GM12878 (cell line): ENCODE measurements around the gene GXYLT1. TPM values are rescaled to one million over a fixed set of nuclear protein-coding genes. Genes with fewer than 3 reads are reported as not detected.

Experiments used
- ATAC-seq: fragments of 200-7000 bp; cut with Tn5 transposase; 3 replicates; pipeline ENCODE4 v1.9.1; 2020; ENCODE audit warnings: mild to moderate bottlenecking, moderate library complexity
- BruUV-seq: library from RNA; stranded (reverse); fragments of 400-500 nt; replicated peaks from 2 replicates; lab custom pipeline; 2021; lab: Mats Ljungman, UMichigan
- CTCF ChIA-PET: fragments of 300-600 bp; sonication (Branson Sonifier 250); formaldehyde crosslinking; extraction: SDS; loops from one replicate; lab custom pipeline; 2021; ENCODE audit warnings: inconsistent platforms; lab: Yijun Ruan, JAX
- POLR2A ChIA-PET: fragments of 350-600 bp; formaldehyde crosslinking; extraction: SDS; loops from one replicate; lab custom pipeline; 2021; ENCODE audit warnings: inconsistent platforms; lab: Charles Lee
- RAD21 ChIA-PET: fragments of 300-600 bp; sonication (Branson Sonifier 250); formaldehyde crosslinking; loops from one replicate; lab custom pipeline; 2023; ENCODE audit warnings: antibody characterized with exemption; ENCODE audit not compliant: unreplicated experiment; lab: Charles Lee
- SMC1A ChIA-PET: fragments of 300-600 bp; sonication (Branson Sonifier 250); formaldehyde crosslinking; loops from one replicate; lab custom pipeline; 2023; ENCODE audit not compliant: unreplicated experiment, uncharacterized antibody; lab: Charles Lee
- DNase-seq: peaks from one replicate; pipeline ENCODE4 v3.0.0-alpha.2; 2011; ENCODE audit warnings: low read depth, low spot score
- FAIRE-seq: peaks from 3 replicates; lab custom pipeline; 2011; peaks lifted over from hg19 to GRCh38; lab: Jason Lieb, UNC
- H2AFZ ChIP-seq: 2 replicates; pipeline ENCODE4 v1.6.0; 2011; ENCODE audit warnings: low read depth, low read length, control low read depth; ENCODE audit not compliant: control insufficient read depth
- H3K27ac ChIP-seq: 2 replicates; pipeline ENCODE4 v1.5.1; 2011; ENCODE audit warnings: control low read depth; ENCODE audit not compliant: control insufficient read depth, insufficient read depth
- H3K27me3 ChIP-seq, 2 experiments: replicated peaks in 1 of 2; 2 replicates each; pipeline versions ENCODE4 v1.6.0 to v1.6.1; 2011; ENCODE audit warnings: low read length in 1 of 2; ENCODE audit not compliant: control insufficient read depth in 2 of 2, insufficient read depth in 2 of 2
- H3K36me3 ChIP-seq, 2 experiments: 2 replicates each; pipeline ENCODE4 v1.5.1; 2011; ENCODE audit warnings: low read length in 1 of 2; ENCODE audit not compliant: control insufficient read depth in 2 of 2, insufficient read depth in 2 of 2
- H3K4me1 ChIP-seq: 2 replicates; pipeline ENCODE4 v1.6.1; 2011; ENCODE audit warnings: mild to moderate bottlenecking, low read length, moderate library complexity, mixed read lengths; ENCODE audit not compliant: control insufficient read depth, insufficient read depth
- H3K4me2 ChIP-seq: 2 replicates; pipeline ENCODE4 v1.6.0; 2011; ENCODE audit warnings: control low read depth; ENCODE audit not compliant: control insufficient read depth, insufficient read depth
- H3K4me3 ChIP-seq: fragments of 200-600 bp; sonication (generic); 2 replicates; pipeline ENCODE4 v1.5.1; 2016
- H3K79me2 ChIP-seq: 2 replicates; pipeline ENCODE4 v1.6.0; 2011; ENCODE audit warnings: low read length; ENCODE audit not compliant: control insufficient read depth, insufficient read depth
- H3K9ac ChIP-seq: 2 replicates; pipeline ENCODE4 v1.8.0; 2011; ENCODE audit warnings: low read length, control low read depth, mixed read lengths; ENCODE audit not compliant: control insufficient read depth, insufficient read depth
- H3K9me3 ChIP-seq: replicated peaks from 3 replicates; pipeline ENCODE4 v1.5.1; 2011; ENCODE audit warnings: mild to moderate bottlenecking, low read length; ENCODE audit not compliant: control insufficient read depth, insufficient read depth
- H4K20me1 ChIP-seq: 2 replicates; pipeline ENCODE4 v1.6.0; 2011; ENCODE audit not compliant: control insufficient read depth, insufficient read depth
- ATF7 ChIP-seq: fragments of 450-650 bp; IDR thresholded peaks from 2 replicates; pipeline ENCODE4 v1.6.1; 2016; ENCODE audit warnings: low read depth, mild to moderate bottlenecking
- BMI1 ChIP-seq: fragments of 450-650 bp; IDR thresholded peaks from 2 replicates; pipeline ENCODE4 v1.6.1; 2016; ENCODE audit warnings: mild to moderate bottlenecking, moderate library complexity, borderline replicate concordance
- CBX3 ChIP-seq: fragments of 200-600 bp; sonication (generic); IDR thresholded peaks from 2 replicates; pipeline ENCODE4 v1.6.1; 2016; ENCODE audit warnings: low read depth, borderline replicate concordance
- HDAC2 ChIP-seq: fragments of 200-600 bp; sonication (generic); IDR thresholded peaks from 2 replicates; pipeline ENCODE4 v1.6.1; 2017
- NRF1 ChIP-seq: conservative IDR thresholded peaks from 2 replicates; pipeline ENCODE4 v1.6.1; 2011; ENCODE audit warnings: mild to moderate bottlenecking, low read depth, low read length, improper control_type of control experiment
- TCF3 ChIP-seq: IDR thresholded peaks from 2 replicates; pipeline ENCODE4 v1.6.1; 2012; ENCODE audit warnings: low read depth, mild to moderate bottlenecking, low read length, borderline replicate concordance; ENCODE audit not compliant: insufficient read depth
- ZNF207 ChIP-seq: fragments of 450-650 bp; IDR thresholded peaks from 2 replicates; pipeline ENCODE4 v1.6.1; 2014; ENCODE audit warnings: antibody characterized with exemption, mild to moderate bottlenecking, borderline replicate concordance
- WGBS: methylation state at CpG from one replicate; pipeline ENCODE4 v1.1.6; 2016; ENCODE audit warnings: low lambda C conversion rate; ENCODE audit not compliant: insufficient replicate concordance, insufficient coverage; ENCODE audit errors: missing lambda C conversion rate; 5-methylcytosine and 5-hydroxymethylcytosine counted together
- in situ Hi-C: fragments of 300-500 bp; cut with MboI; formaldehyde crosslinking; loops from 9 replicates; pipeline ENCODE4 v1.14.3; 2018; ENCODE audit warnings: mixed read lengths
- intact Hi-C: fragments of 100-400 bp; cut with micrococcal nuclease; formaldehyde crosslinking; loops from one replicate; pipeline ENCODE4 v1.14.2; 2022; ENCODE audit not compliant: unreplicated experiment
- polyA plus RNA-seq, 11 experiments: library from polyadenylated mRNA; depleted of rRNA in 4 of 11; unstranded in 6 of 11; stranded (reverse) in 5 of 11; fragments of >200 nt; fragmentation: Nextera tagmentation in 4 of 11; fragmentation: Illumina TruSeq in 1 of 11; extraction: Ambion mirVana in 4 of 11; extraction: Trizol in 1 of 11; gene quantifications; 1 replicate in 1 of 11; 2 replicates in 10 of 11; pipeline versions ENCODE4 v1.2.1 to v1.2.3, GENCODE V29; 2011 to 2016; ENCODE audit warnings: inconsistent platforms in 2 of 11, missing spikeins in 2 of 11, low read depth in 1 of 11
- total RNA-seq, 4 experiments: library from RNA; depleted of rRNA in 3 of 4; stranded (reverse); fragments of >200 nt in 3 of 4; fragmentation: Illumina TruSeq in 1 of 4; extraction: Trizol in 1 of 4; gene quantifications; 2 replicates each; pipeline versions ENCODE4 v1.2.1 to v1.2.3, GENCODE V29; 2013 to 2021
- TF ChIP-seq, protein P1 (sequence below): fragments of 450-650 bp; IDR thresholded peaks from 2 replicates; pipeline ENCODE4 v1.6.1; 2018; ENCODE audit warnings: mild to moderate bottlenecking, low read depth, moderate library complexity; ENCODE audit not compliant: partially characterized antibody
- TF ChIP-seq, protein P2 (sequence below): fragments of 450-650 bp; IDR thresholded peaks from 2 replicates; pipeline ENCODE4 v1.6.1; 2017; ENCODE audit warnings: mild to moderate bottlenecking
- TF ChIP-seq, protein P3 (sequence below): IDR thresholded peaks from 2 replicates; pipeline ENCODE4 v1.6.1; 2011; ENCODE audit warnings: borderline replicate concordance, low read depth, mild to moderate bottlenecking, moderate library complexity, low read length; ENCODE audit not compliant: insufficient read depth, poor library complexity, severe bottlenecking

The GXYLT1 gene
- total and polyA plus RNA-seq, 10 of the 15 experiments (the other 5 are each of a cell fraction or from before 2014, with no cell fraction given) = 2.3 to 14.9 (median 8.9) TPM

DNA sequence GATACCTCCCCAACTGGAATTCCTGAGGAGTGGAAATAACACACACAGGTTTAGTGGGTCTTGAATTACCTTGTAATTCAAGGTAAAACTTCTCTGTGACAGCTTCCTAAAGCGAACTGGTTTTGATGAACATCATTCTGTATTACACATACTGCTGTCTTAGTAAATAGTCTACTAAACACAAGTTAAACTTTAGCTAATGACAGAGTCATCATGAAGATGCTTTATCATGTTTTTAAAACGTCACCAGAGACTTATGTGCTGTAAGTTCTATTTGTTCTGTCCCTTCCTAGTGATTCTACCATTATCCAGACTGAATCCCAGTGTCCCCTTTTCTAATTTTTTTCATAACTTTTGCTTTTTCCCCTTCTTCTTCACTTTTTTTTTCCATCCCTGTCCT lies 11.6 kb upstream of the GXYLT1 start:
- Histone ChIP-seq H4K20me1 (no peaks in the 10 kb centered on the region), H3K27me3 (no peaks in the 10 kb centered on the region), H2AFZ (no peak overlapping the region), H3K27ac (no peak overlapping the region), H3K4me2 (no peak overlapping the region), H3K36me3 (peaks cover 0 to 5% of the 10 kb centered on the region in 2 experiments; a peak in 3 of 4 replicates), H3K9me3 (no peaks in the 10 kb centered on the region), H3K79me2 (no peaks in the 10 kb centered on the region), H3K4me3 (no peak overlapping the region), H3K4me1 (no peaks in the 10 kb centered on the region), H3K9ac (no peak overlapping the region)
- RAD21 ChIA-PET = no interaction called here
- intact Hi-C loops (no loop called here), in situ Hi-C loops (no loop called here)
- SMC1A ChIA-PET = interaction anchor here (0.6 to 0.7 kb wide), 2 partner anchors 32 to 215 kb away, joined by 3 to 4 read pairs; no protein-coding TSS in a partner anchor
- CTCF ChIA-PET = interaction anchor here (1.2 to 2.2 kb wide), 2 partner anchors 11 kb away, joined by 5 to 6 read pairs; partner anchors contain the start of gene GXYLT1
- 91% methylated on average over 2 of the region's 2 CpGs for WGBS
- no peak for FAIRE-seq
- DNase-seq = no peak
- TF ChIP-seq TCF3 (no peak), CBX3 (no peak), HDAC2 (no peak), ZNF207 (no peak), NRF1 (no peak), ATF7 (no peak), BMI1 (no peak)
- TF ChIP-seq, protein P1, sequence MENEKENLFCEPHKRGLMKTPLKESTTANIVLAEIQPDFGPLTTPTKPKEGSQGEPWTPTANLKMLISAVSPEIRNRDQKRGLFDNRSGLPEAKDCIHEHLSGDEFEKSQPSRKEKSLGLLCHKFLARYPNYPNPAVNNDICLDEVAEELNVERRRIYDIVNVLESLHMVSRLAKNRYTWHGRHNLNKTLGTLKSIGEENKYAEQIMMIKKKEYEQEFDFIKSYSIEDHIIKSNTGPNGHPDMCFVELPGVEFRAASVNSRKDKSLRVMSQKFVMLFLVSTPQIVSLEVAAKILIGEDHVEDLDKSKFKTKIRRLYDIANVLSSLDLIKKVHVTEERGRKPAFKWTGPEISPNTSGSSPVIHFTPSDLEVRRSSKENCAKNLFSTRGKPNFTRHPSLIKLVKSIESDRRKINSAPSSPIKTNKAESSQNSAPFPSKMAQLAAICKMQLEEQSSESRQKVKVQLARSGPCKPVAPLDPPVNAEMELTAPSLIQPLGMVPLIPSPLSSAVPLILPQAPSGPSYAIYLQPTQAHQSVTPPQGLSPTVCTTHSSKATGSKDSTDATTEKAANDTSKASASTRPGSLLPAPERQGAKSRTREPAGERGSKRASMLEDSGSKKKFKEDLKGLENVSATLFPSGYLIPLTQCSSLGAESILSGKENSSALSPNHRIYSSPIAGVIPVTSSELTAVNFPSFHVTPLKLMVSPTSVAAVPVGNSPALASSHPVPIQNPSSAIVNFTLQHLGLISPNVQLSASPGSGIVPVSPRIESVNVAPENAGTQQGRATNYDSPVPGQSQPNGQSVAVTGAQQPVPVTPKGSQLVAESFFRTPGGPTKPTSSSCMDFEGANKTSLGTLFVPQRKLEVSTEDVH = no peak
- TF ChIP-seq, protein P2, sequence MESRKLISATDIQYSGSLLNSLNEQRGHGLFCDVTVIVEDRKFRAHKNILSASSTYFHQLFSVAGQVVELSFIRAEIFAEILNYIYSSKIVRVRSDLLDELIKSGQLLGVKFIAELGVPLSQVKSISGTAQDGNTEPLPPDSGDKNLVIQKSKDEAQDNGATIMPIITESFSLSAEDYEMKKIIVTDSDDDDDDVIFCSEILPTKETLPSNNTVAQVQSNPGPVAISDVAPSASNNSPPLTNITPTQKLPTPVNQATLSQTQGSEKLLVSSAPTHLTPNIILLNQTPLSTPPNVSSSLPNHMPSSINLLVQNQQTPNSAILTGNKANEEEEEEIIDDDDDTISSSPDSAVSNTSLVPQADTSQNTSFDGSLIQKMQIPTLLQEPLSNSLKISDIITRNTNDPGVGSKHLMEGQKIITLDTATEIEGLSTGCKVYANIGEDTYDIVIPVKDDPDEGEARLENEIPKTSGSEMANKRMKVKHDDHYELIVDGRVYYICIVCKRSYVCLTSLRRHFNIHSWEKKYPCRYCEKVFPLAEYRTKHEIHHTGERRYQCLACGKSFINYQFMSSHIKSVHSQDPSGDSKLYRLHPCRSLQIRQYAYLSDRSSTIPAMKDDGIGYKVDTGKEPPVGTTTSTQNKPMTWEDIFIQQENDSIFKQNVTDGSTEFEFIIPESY = no peak
- TF ChIP-seq, protein P3, sequence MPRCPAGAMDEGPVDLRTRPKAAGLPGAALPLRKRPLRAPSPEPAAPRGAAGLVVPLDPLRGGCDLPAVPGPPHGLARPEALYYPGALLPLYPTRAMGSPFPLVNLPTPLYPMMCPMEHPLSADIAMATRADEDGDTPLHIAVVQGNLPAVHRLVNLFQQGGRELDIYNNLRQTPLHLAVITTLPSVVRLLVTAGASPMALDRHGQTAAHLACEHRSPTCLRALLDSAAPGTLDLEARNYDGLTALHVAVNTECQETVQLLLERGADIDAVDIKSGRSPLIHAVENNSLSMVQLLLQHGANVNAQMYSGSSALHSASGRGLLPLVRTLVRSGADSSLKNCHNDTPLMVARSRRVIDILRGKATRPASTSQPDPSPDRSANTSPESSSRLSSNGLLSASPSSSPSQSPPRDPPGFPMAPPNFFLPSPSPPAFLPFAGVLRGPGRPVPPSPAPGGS = no peak
- BruUV-seq = no TSS peak
- POLR2A ChIA-PET = no interaction called here
- ATAC-seq = no peak
